ENCODE results near the gene RANGAP1.
"Not testable (repeated sequence)": the region's sequence is repeated elsewhere in the genome, so short reads cannot be mapped to it uniquely, and the experiment has no call there.

The RANGAP1 gene

GRCh38 chr22:41296826-41297667 lies 11.1 kb upstream of the RANGAP1 start:
- H3K4me3 ChIP-seq (IDR thresholded peaks at IDR 0.05; ENCODE audit: insufficient read depth, low read depth, low read length), result no peak overlapping the region
- H3K79me2 ChIP-seq (ENCODE audit: insufficient read depth, low read depth), result peaks cover 16% of the 10 kb centered on the region
- no peaks in the 10 kb centered on the region for H4K20me1 ChIP-seq (ENCODE audit: insufficient read depth)
- H3K9ac ChIP-seq, result no peak overlapping the region
- H3K4me2 ChIP-seq, result no peak overlapping the region
- H3K36me3 ChIP-seq (ENCODE audit: insufficient read depth), result no peaks in the 10 kb centered on the region
- no peak overlapping the region for H3K27ac ChIP-seq
- no peak for TF ChIP-seq CTCF (conservative IDR thresholded peaks at IDR 0.05; ENCODE audit: low read depth, low read length)
- H3K4me1 ChIP-seq (ENCODE audit: low read depth, poor library complexity, severe bottlenecking), result peaks cover 6% of the 10 kb centered on the region
- H3K27me3 ChIP-seq (ENCODE audit: insufficient read depth, low read depth), result no peaks in the 10 kb centered on the region
- no peak overlapping the region for H2AFZ ChIP-seq (ENCODE audit: low read depth)

GRCh38 chr22:41294816-41295215 lies 8.8 kb upstream of the RANGAP1 start:
- H3K9ac ChIP-seq; H3K4me2 ChIP-seq; H3K36me3 ChIP-seq (ENCODE audit: insufficient read depth); H3K4me1 ChIP-seq (ENCODE audit: low read depth, poor library complexity, severe bottlenecking); H3K4me3 ChIP-seq (IDR thresholded peaks at IDR 0.05; ENCODE audit: insufficient read depth, low read depth, low read length); H3K27me3 ChIP-seq (ENCODE audit: insufficient read depth, low read depth); H3K79me2 ChIP-seq (ENCODE audit: insufficient read depth, low read depth); H2AFZ ChIP-seq (ENCODE audit: low read depth); H4K20me1 ChIP-seq (ENCODE audit: insufficient read depth); H3K27ac ChIP-seq: not testable (repeated sequence)

- Histone ChIP-seq H3K27me3 (ENCODE audit: insufficient read depth, low read depth) (no peaks in the 10 kb centered on the region), H3K4me3 (IDR thresholded peaks at IDR 0.05; ENCODE audit: insufficient read depth, low read depth, low read length) (no peak overlapping the region), H3K4me1 (ENCODE audit: low read depth, poor library complexity, severe bottlenecking) (peaks cover 8% of the 10 kb centered on the region), H3K79me2 (ENCODE audit: insufficient read depth, low read depth) (peaks cover 2% of the 10 kb centered on the region; the same call in 1 of the 2 replicates), H3K4me2 (no peak overlapping the region), H3K9ac (no peak overlapping the region), H3K36me3 (ENCODE audit: insufficient read depth) (no peaks in the 10 kb centered on the region), H2AFZ (ENCODE audit: low read depth) (no peak overlapping the region), H3K27ac (no peak overlapping the region), H4K20me1 (ENCODE audit: insufficient read depth) (no peaks in the 10 kb centered on the region)
- no peak for TF ChIP-seq CTCF (conservative IDR thresholded peaks at IDR 0.05; ENCODE audit: low read depth, low read length)
Measured at GRCh38 chr22:41290262-41291221, 4.6 kb upstream of the RANGAP1 start.

GRCh38 chr22:41289671-41290070 lies 3.7 kb upstream of the RANGAP1 start:
- Histone ChIP-seq H3K4me3 (IDR thresholded peaks at IDR 0.05; ENCODE audit: insufficient read depth, low read depth, low read length) (no peak overlapping the region), H2AFZ (ENCODE audit: low read depth) (no peak overlapping the region), H3K36me3 (ENCODE audit: insufficient read depth) (0 out of 2 replicates have a peak, but pooled peaks cover 2% of the 10 kb centered on the region), H3K79me2 (ENCODE audit: insufficient read depth, low read depth) (peaks cover 11% of the 10 kb centered on the region), H3K27me3 (ENCODE audit: insufficient read depth, low read depth) (no peaks in the 10 kb centered on the region), H3K27ac (no peak overlapping the region), H3K9ac (no peak overlapping the region), H4K20me1 (ENCODE audit: insufficient read depth) (no peaks in the 10 kb centered on the region), H3K4me1 (ENCODE audit: low read depth, poor library complexity, severe bottlenecking) (peaks cover 11% of the 10 kb centered on the region), H3K4me2 (no peak overlapping the region)
- no peak for TF ChIP-seq CTCF (conservative IDR thresholded peaks at IDR 0.05; ENCODE audit: low read depth, low read length)

Data from KMS-11 (cell line).